Astrocyte of the spinal cord (primary cell): Measurements from ENCODE around the gene SNX4.
"Not testable (repeated sequence)": the region's sequence is repeated elsewhere in the genome, so short reads cannot be mapped to it uniquely, and the experiment has no call there.

Experiments used
- DNase-seq: peaks from one replicate; pipeline ENCODE4 v3.0.0; 2011; ENCODE audit warnings: low read depth, low spot score
- H3K4me3 ChIP-seq: 2 replicates; pipeline ENCODE4 v1.5.1; 2011; ENCODE audit warnings: low read depth, mild to moderate bottlenecking, low read length, moderate library complexity
- in situ Hi-C: cut with HindIII; loops from 2 replicates; pipeline ENCODE4 v1.10.0; 2017; ENCODE audit warnings: low sequenced_read_pairs
- TF ChIP-seq, protein P1 (sequence below): IDR thresholded peaks from 2 replicates; pipeline ENCODE4 v1.5.1; 2012; ENCODE audit warnings: low read depth, mild to moderate bottlenecking, low read length, inconsistent platforms

The SNX4 gene

GRCh38 chr3:125519678-125520562 lies at the start of gene SNX4:
Gene SNX4, minus strand, starts transcription at chr3:125520202. Its CDS starts 30 bp downstream, at chr3:125520172.
- TF ChIP-seq, protein P1, sequence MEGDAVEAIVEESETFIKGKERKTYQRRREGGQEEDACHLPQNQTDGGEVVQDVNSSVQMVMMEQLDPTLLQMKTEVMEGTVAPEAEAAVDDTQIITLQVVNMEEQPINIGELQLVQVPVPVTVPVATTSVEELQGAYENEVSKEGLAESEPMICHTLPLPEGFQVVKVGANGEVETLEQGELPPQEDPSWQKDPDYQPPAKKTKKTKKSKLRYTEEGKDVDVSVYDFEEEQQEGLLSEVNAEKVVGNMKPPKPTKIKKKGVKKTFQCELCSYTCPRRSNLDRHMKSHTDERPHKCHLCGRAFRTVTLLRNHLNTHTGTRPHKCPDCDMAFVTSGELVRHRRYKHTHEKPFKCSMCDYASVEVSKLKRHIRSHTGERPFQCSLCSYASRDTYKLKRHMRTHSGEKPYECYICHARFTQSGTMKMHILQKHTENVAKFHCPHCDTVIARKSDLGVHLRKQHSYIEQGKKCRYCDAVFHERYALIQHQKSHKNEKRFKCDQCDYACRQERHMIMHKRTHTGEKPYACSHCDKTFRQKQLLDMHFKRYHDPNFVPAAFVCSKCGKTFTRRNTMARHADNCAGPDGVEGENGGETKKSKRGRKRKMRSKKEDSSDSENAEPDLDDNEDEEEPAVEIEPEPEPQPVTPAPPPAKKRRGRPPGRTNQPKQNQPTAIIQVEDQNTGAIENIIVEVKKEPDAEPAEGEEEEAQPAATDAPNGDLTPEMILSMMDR = no peak

DNA sequence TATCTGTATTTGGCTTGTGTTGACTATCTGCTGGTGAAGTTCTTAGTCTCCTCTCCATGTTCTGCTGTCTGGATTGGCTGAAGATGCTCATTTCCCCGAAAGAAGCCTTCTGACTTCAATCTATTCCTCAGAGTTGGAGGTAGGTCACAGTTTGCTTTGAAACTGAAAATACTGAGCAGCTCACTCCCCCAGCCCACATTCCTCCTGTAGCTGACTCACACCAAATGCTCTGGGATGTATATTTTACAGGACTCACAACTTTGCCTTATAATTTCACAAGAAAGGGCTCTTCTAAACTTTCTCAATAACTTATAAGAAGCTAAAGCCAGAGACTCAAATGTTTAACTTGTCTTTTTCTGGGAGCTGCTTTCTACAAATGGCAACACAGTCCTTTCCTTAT lies 36.3 kb upstream of the SNX4 start:
- DNase-seq = peak; percentile 54
- in situ Hi-C loops = no loop called here
- no peak overlapping the region for H3K4me3 ChIP-seq
- TF ChIP-seq, protein P1 = no peak

More at GRCh38 chr3:125519678-125520562, at the start of gene SNX4:
- in situ Hi-C loops = no loop called here
- peak within 1 kb of the TSS; percentile 82 for H3K4me3 ChIP-seq
- DNase-seq = peak; percentile 95

GRCh38 chr3:125552401-125552800 lies 32.4 kb upstream of the SNX4 start:
- TF ChIP-seq, protein P1 = no peak
- in situ Hi-C loops = no loop called here
- H3K4me3 ChIP-seq = no peak overlapping the region
- peak; percentile 2 for DNase-seq

- H3K4me3 ChIP-seq = no peak overlapping the region
- in situ Hi-C loops = no loop called here
- TF ChIP-seq, protein P1 = no peak
- DNase-seq = no peak
These were observed 8.9 kb upstream of the SNX4 start for GRCh38 chr3:125528920-125529319.

GRCh38 chr3:125525153-125525552 lies 5.2 kb upstream of the SNX4 start:
- no peak for DNase-seq
- no peak overlapping the region for H3K4me3 ChIP-seq
- TF ChIP-seq, protein P1 = no peak
- in situ Hi-C loops = no loop called here

GRCh38 chr3:125520563-125520919 lies 539 bp upstream of the SNX4 start:
- in situ Hi-C loops, DNase-seq: not testable (repeated sequence)
- H3K4me3 ChIP-seq = peak overlapping the region; percentile 82

GRCh38 chr3:125515421-125515820 lies 4.6 kb downstream of the SNX4 start:
- in situ Hi-C loops = no loop called here
- no peak overlapping the region for H3K4me3 ChIP-seq
- TF ChIP-seq, protein P1 = no peak
- no peak for DNase-seq
